Measurements from ENCODE around the gene NDUFB7.
"Not testable (repeated sequence)": the region's sequence is repeated elsewhere in the genome, so short reads cannot be mapped to it uniquely, and the experiment has no call there.

Gene NDUFB7

DNA sequence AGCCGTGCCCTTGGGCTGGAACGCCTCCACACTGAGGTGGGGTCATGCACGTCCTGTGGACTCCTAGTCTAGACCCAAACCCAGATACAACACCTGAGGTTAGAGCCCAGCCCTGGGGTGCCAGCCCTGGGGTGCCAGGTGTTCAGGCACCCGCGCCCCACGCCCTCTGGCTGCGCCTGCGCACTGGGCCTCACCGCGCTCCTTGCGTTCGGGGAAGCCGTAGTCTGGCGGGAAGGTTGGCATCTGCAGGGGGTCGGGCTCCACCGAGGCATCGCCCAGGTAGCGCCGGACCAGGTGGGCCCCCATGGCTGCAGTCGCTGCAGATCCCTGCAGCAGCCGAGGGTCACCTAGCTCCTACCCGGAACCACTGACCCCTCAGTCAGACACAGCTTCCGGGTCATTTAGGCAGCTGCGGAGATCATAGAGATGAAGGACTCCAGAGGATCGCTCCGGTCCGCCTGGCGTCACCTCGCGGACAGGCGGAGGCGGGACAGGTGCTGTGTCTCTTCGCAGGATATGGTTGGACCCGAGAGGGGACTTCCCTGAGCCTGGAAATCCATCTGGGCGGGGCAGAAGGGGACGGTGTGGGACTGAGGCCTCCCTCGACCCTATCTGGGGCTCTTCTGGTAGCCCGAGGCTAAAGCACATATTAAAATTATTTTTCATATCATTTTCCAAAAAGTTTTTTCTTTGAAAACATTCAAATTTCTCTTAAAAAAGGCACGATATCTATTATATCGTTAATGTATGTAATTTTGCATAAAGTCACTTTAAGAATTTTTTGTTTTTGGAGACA, at the start of gene NDUFB7:
Gene NDUFB7 (minus strand): TSS at position 372 of the 796 bp plus-strand sequence. CDS start 66 bp downstream, at position 306.
- peak; percentile 44 to 96 for DNase-seq (ENCODE audit: low read depth in 1 of 2, low spot score in 1 of 2)
- TF ChIP-seq JUND (IDR thresholded peaks at IDR 0.05; ENCODE audit: low read depth) = no peak
- in situ Hi-C loops (cut with HindIII; ENCODE audit: low pct_unique_long_range_greater_than_20kb, low sequenced_read_pairs) = no loop called here

DNA sequence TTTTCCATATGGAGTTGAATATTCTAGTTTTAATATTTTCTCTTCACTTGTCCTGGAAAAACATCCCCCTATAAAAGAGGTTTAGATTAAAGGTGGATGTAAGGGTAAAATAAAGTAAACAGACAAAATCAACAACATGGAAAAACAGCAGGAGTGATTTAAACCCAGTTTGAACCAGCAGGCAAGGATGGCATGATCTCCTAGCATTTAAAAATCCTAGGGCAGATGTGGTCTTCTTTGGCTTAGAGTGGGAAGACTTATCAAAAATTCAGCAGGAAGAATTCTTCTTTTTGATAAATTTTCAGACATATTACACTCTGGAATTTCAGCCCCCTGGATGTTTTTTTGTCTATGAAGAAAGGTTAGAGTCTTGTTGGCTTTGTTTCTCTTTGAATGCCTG, 47.5 kb upstream of the NDUFB7 start:
- in situ Hi-C loops (cut with HindIII; ENCODE audit: low pct_unique_long_range_greater_than_20kb, low sequenced_read_pairs) = no loop called here
- DNase-seq (ENCODE audit: low read depth in 1 of 2, low spot score in 1 of 2) = no peak
- no peak for TF ChIP-seq JUND (IDR thresholded peaks at IDR 0.05; ENCODE audit: low read depth)

DNA sequence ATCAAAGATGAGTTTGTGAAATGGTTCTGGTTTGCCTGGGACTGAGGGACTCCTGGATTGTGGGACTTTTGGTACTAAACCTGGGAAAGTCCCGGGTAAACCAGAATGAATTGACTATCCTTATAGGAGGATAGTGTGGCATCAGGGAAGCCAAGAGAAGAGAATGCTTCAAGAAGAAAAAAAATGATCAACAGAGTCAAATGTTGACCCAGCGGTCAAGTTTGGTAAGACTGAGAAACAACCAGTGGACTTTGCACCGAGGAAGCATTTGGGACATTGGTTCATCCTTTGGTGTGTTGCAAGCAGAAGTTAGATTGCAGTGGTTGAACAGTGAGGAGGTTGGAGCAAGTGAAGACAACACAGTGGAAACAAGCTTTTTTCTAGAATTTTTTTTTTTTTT, 44.5 kb upstream of the NDUFB7 start:
- no peak for TF ChIP-seq JUND (IDR thresholded peaks at IDR 0.05; ENCODE audit: low read depth)
- in situ Hi-C loops (cut with HindIII; ENCODE audit: low pct_unique_long_range_greater_than_20kb, low sequenced_read_pairs) = no loop called here
- DNase-seq (ENCODE audit: low read depth in 1 of 2, low spot score in 1 of 2) = no peak

DNA sequence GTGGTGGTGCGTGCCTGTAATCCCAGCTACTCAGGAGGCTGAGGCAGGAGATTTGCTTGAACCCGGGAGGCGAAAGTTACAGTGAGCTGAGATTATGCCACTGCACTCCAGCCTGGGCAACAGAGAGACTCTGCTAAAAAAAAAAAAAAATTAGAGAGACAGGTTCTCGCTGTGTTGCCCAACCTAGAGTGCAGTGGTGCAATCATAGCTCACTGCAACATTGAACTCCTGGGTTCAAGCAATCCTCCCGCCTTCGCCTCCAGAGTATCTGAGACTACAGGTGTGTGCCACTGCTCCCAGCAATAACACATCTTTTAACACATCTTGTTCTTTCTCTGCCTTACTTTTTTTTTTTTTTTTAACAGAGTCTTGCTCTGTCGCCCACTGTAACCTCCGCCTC, 43.8 kb upstream of the NDUFB7 start:
- DNase-seq (ENCODE audit: low read depth in 1 of 2, low spot score in 1 of 2) = no peak
- in situ Hi-C loops (cut with HindIII; ENCODE audit: low pct_unique_long_range_greater_than_20kb, low sequenced_read_pairs) = no loop called here
- no peak for TF ChIP-seq JUND (IDR thresholded peaks at IDR 0.05; ENCODE audit: low read depth)

DNA sequence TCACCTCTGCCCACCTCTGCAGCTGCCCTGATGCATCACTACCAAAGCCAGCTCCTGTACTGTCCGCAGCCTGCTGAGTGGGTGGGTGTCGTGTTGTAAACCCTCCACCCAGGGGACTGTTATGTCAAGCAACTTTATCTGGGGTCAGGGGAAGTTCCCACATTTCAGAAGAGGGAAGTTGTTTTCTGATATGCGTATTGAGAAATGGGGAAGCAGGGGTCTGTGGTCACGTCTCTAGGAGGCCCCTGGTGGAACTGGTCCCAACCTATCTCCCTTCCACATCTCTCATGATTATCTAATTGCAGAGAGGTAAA, 42.2 kb upstream of the NDUFB7 start:
- TF ChIP-seq JUND (IDR thresholded peaks at IDR 0.05; ENCODE audit: low read depth) = no peak
- no peak for DNase-seq (ENCODE audit: low read depth in 1 of 2, low spot score in 1 of 2)
- in situ Hi-C loops (cut with HindIII; ENCODE audit: low pct_unique_long_range_greater_than_20kb, low sequenced_read_pairs) = no loop called here

DNA sequence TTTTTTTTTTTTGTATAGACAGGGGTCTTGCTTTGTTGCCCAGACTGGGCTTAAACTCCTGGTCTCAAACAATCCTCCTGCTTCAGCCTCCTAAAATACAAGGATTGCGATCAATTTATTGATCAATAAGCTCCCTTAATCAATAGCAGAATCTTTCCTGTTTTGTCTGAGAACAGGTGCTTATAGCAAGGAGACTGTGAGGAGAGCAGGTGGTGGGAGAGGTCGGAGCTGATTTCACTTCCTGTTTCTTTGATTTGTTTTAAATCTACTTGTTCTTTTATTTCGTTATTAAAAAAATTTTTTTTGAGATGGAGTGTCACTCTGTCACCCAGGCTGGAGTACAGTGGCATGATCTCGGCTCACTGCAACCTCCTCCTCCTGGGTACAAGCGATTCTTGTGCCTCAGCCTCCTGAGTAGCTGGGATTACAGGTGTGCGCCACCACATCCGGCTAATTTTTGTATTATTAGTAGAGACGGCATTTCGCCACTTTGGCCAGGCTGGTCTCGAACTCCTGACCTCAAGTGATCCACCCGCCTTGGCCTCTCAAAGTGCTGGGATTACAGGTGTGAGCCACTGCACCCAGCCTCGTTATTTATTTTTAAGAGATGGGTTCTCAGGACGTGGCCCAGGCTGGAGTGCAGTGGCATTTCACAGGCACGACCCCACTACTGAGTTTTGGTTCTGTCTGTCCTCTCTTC, 41.7 kb upstream of the NDUFB7 start:
- DNase-seq (ENCODE audit: low read depth in 1 of 2, low spot score in 1 of 2); in situ Hi-C loops (cut with HindIII; ENCODE audit: low pct_unique_long_range_greater_than_20kb, low sequenced_read_pairs): not testable (repeated sequence)

DNA sequence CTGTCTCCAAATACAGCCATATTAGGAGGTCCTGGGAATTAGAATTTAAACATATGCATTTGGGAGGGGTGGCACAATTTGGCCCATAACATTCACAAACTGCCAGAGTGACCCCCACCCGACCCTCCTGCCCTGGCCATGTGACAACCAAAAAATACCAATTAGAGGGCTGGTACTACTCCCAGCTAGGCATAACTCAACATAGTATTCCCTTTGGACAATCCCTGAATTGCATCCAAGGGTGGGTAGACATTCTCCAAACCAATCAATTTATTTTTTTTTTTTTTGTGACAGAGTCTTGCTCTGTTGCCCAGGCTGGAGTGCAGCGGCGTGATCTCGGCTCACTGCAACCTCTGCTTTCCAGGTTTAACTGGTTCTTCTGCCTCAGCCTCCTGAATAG, 40.8 kb upstream of the NDUFB7 start:
- in situ Hi-C loops (cut with HindIII; ENCODE audit: low pct_unique_long_range_greater_than_20kb, low sequenced_read_pairs) = no loop called here
- no peak for TF ChIP-seq JUND (IDR thresholded peaks at IDR 0.05; ENCODE audit: low read depth)
- no peak for DNase-seq (ENCODE audit: low read depth in 1 of 2, low spot score in 1 of 2)

DNA sequence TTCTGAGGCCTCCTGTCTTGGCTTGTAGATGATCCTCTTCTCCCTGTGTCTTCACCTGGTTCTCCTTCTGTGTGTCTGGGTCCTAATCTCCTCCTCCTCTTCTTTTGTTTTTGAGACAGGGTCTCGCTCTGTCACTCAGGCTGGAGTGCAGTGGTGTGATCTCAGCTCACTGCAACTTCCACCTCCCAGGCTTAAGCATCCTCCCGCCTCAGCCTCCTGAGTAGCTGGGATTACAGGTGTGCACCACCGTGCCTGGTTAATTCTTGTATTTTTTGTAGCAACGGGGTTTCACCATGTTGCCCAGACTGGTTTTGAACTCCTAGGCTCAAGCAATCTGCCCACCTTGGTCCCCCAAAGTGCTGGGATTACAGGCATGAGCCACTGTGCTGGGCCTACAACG, 40.4 kb upstream of the NDUFB7 start:
- in situ Hi-C loops (cut with HindIII; ENCODE audit: low pct_unique_long_range_greater_than_20kb, low sequenced_read_pairs) = not testable (repeated sequence)

DNA sequence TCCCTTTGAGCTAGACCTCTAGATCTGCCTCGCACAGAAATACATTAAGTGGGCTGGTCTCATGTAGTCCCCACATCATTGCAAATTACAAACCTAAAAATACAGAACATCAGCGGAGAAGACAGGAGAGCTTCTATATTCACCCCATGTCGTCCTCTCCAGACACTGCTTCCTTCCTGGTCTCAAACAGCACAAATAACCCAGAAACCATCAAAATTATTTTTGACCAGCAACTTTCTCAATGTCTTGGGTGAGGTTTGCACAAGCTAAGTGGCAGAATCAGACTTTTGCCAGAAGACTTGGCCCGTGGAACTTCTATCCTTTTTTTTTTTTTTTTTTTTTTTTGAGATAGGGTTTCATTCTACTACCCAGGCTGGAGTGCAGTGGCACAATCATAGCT, 39.2 kb upstream of the NDUFB7 start:
- no peak for TF ChIP-seq JUND (IDR thresholded peaks at IDR 0.05; ENCODE audit: low read depth)

More for the DNA sequence above, 40.4 kb upstream of the NDUFB7 start:
- not testable (repeated sequence) for DNase-seq (ENCODE audit: low read depth in 1 of 2, low spot score in 1 of 2)

DNA sequence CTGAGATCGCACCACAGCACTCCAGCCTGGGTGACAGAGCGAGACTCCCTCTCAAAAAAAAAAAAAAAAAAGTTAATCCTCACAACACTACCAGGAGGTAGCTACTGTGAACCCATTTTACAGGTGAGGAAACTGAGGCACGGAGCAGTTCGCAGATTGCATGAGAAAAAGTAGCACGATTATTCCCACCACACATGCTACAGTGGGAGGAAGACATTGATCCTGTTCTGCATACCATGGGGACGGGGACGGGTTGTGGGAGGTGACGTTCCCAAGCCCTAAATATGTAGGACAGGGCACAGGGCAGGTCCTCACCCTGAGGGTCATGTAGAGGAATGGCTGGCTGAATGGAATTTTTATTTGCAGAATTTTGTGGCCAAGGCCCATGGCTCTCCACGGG, 34.8 kb upstream of the NDUFB7 start:
- TF ChIP-seq JUND (IDR thresholded peaks at IDR 0.05; ENCODE audit: low read depth) = no peak
- in situ Hi-C loops (cut with HindIII; ENCODE audit: low pct_unique_long_range_greater_than_20kb, low sequenced_read_pairs) = no loop called here

More for the DNA sequence above, 39.2 kb upstream of the NDUFB7 start:
- in situ Hi-C loops (cut with HindIII; ENCODE audit: low pct_unique_long_range_greater_than_20kb, low sequenced_read_pairs) = no loop called here
- DNase-seq (ENCODE audit: low read depth in 1 of 2, low spot score in 1 of 2) = no peak

DNA sequence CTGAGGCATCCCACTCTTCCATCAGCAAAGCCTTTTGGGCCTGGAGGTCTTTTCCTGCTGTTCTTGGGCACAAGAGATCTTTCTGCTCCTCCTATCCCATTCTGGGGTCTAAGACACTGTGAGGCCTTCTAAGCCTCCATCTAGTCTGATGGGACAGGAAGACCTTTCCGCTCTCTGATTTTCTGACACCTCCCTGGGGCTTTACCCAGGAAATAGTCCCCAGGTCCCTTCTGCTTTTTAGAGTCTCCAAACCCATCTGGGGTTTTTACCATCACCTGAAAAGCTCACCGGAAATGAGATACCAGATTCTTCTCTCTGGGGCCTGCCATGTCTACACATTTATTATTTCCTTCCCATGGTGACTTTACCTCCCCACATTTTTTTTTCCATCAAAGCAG, 32.1 kb upstream of the NDUFB7 start:
- TF ChIP-seq JUND (IDR thresholded peaks at IDR 0.05; ENCODE audit: low read depth) = no peak
- no peak for DNase-seq (ENCODE audit: low read depth in 1 of 2, low spot score in 1 of 2)
- in situ Hi-C loops (cut with HindIII; ENCODE audit: low pct_unique_long_range_greater_than_20kb, low sequenced_read_pairs) = no loop called here

More for the DNA sequence above, 34.8 kb upstream of the NDUFB7 start:
- no peak for DNase-seq (ENCODE audit: low read depth in 1 of 2, low spot score in 1 of 2)

DNA sequence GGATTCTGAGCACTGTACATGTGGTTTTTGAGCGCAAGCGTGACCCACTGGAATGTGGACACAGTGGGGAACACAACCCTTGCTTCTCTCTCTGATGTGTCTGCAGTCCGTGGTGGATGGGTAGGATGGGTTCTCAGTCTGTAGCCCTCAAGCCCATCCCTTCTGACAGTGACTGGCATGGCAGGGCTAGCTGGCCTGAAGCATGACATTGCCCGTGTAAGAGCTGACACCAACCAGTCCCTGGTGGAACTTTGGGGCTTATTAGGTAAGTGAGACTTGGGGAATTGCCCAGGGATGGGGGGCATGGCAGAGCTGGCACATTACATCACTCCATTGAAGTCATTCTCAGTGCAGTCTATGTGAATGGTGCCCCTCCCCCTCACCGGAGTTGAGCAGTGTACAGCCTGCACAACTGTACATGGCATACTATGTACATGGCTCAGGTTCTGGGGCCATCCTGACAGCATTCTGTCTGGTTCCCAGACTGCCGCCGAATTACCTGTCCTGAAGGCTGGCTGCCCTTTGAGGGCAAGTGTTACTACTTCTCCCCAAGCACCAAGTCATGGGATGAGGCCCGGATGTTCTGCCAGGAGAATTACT, 27.8 kb upstream of the NDUFB7 start:
- TF ChIP-seq JUND (IDR thresholded peaks at IDR 0.05; ENCODE audit: low read depth) = no peak
- in situ Hi-C loops (cut with HindIII; ENCODE audit: low pct_unique_long_range_greater_than_20kb, low sequenced_read_pairs) = no loop called here
- DNase-seq (ENCODE audit: low read depth in 1 of 2, low spot score in 1 of 2) = no peak

DNA sequence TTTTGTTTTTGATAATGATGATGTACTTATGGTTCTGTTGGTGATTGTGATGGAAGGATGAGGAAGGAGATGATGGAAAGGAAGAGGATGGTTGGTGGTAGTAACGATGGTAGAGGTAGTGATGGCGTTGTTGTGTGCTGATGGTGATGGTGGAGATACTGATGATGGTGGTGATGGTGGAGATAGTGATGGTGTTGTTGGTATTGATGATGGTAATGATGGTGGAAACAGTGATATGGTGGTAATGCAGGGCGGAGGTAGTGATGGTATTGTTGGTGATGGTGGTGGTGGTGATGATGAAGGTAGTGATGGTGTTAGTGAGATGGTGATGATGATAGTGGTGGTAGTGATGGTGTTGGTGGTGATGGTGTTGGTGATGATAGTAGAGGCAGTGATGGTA, 23.7 kb upstream of the NDUFB7 start:
- DNase-seq (ENCODE audit: low read depth in 1 of 2, low spot score in 1 of 2) = no peak
- no peak for TF ChIP-seq JUND (IDR thresholded peaks at IDR 0.05; ENCODE audit: low read depth)
- in situ Hi-C loops (cut with HindIII; ENCODE audit: low pct_unique_long_range_greater_than_20kb, low sequenced_read_pairs) = no loop called here

DNA sequence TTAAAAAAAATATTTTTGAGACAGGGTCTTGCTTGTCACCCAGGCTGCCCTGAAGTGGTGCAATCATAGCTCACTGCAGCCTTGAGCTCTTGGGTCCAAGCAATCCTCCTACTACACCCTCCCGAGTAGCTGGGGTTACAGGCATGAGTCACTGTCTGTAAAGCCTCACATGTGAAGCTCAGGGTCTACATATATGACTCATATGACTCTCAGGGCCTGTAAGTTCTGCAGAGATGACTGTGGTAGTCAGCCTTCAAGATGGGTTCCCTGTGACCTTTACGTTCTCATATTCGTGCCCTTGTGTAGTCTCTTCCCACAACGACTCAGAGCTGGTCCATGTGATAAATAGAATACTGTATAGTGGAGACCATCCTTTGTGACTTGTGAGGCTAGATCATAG, 17.6 kb upstream of the NDUFB7 start:
- DNase-seq (ENCODE audit: low read depth in 1 of 2, low spot score in 1 of 2); in situ Hi-C loops (cut with HindIII; ENCODE audit: low pct_unique_long_range_greater_than_20kb, low sequenced_read_pairs): not testable (repeated sequence)

DNA sequence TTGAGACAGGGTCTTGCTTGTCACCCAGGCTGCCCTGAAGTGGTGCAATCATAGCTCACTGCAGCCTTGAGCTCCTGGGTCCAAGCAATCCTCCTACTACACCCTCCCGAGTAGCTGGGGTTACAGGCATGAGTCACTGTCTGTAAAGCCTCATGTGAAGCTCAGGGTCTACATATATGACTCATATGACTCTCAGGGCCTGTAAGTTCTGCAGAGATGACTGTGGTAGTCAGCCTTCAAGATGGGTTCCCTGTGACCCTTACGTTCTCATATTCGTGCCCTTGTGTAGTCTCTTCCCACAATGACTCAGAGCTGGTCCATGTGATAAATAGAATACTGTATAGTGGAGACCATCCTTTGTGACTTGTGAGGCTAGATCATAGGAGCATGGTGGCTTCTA, 13.3 kb upstream of the NDUFB7 start:
- in situ Hi-C loops (cut with HindIII; ENCODE audit: low pct_unique_long_range_greater_than_20kb, low sequenced_read_pairs); DNase-seq (ENCODE audit: low read depth in 1 of 2, low spot score in 1 of 2): not testable (repeated sequence)

DNA sequence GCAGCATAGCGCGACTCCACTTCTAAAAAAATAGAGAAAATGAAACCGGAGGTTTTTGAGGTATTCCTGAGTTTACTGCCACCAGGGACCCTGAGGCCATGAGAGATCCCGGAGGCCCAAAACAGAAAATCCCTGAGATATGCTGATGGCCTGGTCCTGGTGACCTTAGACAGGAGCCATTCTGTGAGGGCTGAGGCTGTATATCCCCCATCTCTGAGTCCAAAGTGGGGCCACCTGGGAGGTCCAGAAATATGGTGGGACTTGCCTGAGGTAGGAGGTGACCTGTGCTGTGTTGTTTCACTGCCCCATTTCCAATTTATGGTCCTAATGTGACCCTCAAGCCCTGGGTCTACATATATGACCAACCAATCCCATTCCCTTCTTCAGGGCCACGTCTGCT, 12.5 kb upstream of the NDUFB7 start:
- in situ Hi-C loops (cut with HindIII; ENCODE audit: low pct_unique_long_range_greater_than_20kb, low sequenced_read_pairs); DNase-seq (ENCODE audit: low read depth in 1 of 2, low spot score in 1 of 2): not testable (repeated sequence)

Data from T47D (cell line).